HG02970 (cell line): ENCODE results near the gene RPUSD3.
A peak's percentile ranks its signal among the peaks of the same experiment; 100 is the strongest.

Source experiments
- ATAC-seq: cut with Tn5 transposase; IDR thresholded peaks from one replicate; pipeline ENCODE4 v1.9.1; 2021; ENCODE audit warnings: mild to moderate bottlenecking, moderate library complexity, moderate number of reproducible peaks; ENCODE audit not compliant: unreplicated experiment, low FRiP score

RPUSD3 gene

GRCh38 chr3:9808345-9809037, 35.3 kb downstream of the RPUSD3 start:
- ATAC-seq, result peak; percentile 45

GRCh38 chr3:9807981-9808344, 35.8 kb downstream of the RPUSD3 start:
- ATAC-seq, result no peak

GRCh38 chr3:9806688-9807589, 36.9 kb downstream of the RPUSD3 start:
- no peak for ATAC-seq

GRCh38 chr3:9806137-9806536, 37.7 kb downstream of the RPUSD3 start:
- no peak for ATAC-seq

- no peak for ATAC-seq
Measured at GRCh38 chr3:9804996-9805395, 38.8 kb downstream of the RPUSD3 start.

- no peak for ATAC-seq
Measured at GRCh38 chr3:9803494-9803893, 40.3 kb downstream of the RPUSD3 start.

- no peak for ATAC-seq
Measured at GRCh38 chr3:9800529-9800928, 43.3 kb downstream of the RPUSD3 start.

- ATAC-seq, result no peak
Measured at GRCh38 chr3:9797196-9797945, 46.4 kb downstream of the RPUSD3 start.

GRCh38 chr3:9795207-9795606, 48.6 kb downstream of the RPUSD3 start:
- ATAC-seq, result no peak

GRCh38 chr3:9794400-9794799, 49.4 kb downstream of the RPUSD3 start:
- no peak for ATAC-seq

GRCh38 chr3:9793161-9793781, 50.5 kb downstream of the RPUSD3 start:
- peak; percentile 8 for ATAC-seq

GRCh38 chr3:9792405-9793160, 51.2 kb downstream of the RPUSD3 start, which contains the start of the genes ARPC4 and TADA3:
ARPC4 (plus strand) TSS chr3:9793082; CDS start chr3:9793122, 40 bp downstream.
TADA3 (minus strand) TSS chr3:9792473; CDS start chr3:9791466, 1,007 bp downstream.
- peak; percentile 86 for ATAC-seq

GRCh38 chr3:9791790-9792404, 51.9 kb downstream of the RPUSD3 start:
- no peak for ATAC-seq

GRCh38 chr3:9791127-9791526, 52.7 kb downstream of the RPUSD3 start:
- ATAC-seq, result no peak
